ENCODE measurements around the gene PMM1.
"Not testable (repeated sequence)": the region's sequence is repeated elsewhere in the genome, so short reads cannot be mapped to it uniquely, and the experiment has no call there.

The PMM1 gene

DNA sequence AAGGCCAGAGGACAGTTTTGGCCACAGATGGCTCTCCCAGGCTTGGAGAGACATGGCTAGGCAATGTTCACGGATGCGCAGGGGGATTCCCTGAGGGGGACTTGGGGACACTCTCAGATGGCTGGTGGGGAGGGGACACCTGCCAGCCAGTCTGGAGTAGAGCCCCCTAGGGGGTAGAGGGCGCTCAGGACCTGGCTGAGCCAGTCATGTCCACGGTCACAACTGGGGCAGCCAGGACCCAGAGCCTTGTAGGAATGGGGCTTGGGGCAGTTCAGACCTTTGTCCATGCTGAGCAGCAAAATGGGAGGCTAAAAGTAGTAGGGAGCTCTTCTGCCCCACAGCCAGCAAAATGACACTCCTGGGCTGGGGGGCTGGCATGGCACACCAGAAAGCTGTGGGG is 27.2 kb downstream of the PMM1 start:
- DNase-seq: no peak

DNA sequence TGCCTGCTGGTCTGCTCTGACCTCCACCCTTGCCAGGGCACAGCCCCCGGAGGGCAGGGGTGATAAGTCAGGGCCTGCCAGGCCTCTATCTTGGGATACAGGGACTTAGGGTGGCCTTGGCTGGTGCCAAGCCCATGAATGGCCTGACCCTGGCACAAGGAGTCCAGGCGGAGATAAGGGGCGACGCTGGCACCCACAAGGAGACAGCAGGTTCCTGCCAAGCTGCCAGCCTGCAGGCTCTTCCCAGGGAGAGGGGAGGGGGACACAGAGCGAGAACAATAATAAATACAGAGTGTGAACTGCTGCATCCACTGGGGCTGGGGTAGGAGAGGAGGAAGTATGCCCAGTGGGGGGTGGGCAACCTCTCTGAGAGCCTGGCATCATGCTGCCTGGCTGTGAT is 27.9 kb downstream of the PMM1 start:
- peak in 1 of 2 experiments; percentile 11 for DNase-seq

DNA sequence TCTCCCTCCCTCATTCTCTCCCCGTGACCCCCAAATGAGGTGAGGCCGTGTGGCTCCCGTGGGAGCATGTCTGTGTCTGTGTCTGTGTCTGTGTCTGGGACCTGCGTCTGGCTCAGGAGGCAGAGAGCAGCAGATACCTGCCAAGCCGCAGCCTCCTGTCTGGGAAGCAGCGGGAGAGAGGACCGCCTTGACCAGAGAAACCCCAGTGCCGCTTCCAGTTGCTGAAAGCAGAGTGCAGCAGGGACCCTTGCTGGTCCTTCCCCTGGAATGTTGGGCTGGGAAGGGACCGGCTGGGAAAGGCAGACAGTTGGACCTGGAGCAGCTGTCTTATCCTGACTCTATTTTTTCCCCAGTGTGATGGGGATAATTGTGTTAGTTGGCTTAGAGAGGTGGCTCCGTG is 28.3 kb downstream of the PMM1 start:
- DNase-seq: no peak

DNA sequence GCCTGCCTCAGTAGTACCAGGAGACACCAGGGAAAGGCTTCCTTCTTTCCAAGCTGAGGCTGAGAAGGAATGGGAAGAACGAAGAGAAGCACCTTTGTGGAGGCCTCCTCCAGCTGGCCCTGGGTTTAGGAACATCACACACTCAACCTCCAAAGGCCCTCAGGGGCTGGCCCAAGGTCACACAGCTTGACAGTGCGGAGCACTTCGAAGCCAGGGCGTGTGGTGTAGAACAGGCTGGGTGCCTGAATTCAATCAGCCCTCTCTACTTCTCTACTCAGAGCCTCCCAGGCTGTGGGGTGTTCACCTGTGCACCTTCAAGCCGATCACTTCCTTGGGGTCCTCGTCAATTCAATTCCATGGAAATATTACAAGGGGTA is 29.6 kb downstream of the PMM1 start:
- DNase-seq: no peak

DNA sequence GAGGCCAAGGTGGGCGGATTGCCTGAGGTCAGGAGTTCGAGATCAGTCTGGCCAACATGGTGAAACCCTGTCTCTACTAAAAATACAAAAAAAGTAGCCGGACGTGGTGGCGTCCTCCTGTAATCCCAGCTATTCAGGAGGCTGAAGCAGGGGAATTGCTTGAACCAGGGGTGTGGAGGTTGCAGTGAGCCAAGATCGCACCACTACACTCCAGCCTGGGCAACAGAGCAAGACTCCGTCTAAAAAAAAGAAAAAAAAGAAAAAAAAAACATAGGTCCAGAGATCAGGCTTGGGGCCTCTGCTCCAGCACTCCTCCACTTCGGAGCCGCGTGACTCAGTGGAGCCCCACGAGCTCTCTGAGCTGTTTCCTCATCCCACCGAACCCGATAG is 31.4 kb downstream of the PMM1 start:
- DNase-seq: not testable (repeated sequence)

DNA sequence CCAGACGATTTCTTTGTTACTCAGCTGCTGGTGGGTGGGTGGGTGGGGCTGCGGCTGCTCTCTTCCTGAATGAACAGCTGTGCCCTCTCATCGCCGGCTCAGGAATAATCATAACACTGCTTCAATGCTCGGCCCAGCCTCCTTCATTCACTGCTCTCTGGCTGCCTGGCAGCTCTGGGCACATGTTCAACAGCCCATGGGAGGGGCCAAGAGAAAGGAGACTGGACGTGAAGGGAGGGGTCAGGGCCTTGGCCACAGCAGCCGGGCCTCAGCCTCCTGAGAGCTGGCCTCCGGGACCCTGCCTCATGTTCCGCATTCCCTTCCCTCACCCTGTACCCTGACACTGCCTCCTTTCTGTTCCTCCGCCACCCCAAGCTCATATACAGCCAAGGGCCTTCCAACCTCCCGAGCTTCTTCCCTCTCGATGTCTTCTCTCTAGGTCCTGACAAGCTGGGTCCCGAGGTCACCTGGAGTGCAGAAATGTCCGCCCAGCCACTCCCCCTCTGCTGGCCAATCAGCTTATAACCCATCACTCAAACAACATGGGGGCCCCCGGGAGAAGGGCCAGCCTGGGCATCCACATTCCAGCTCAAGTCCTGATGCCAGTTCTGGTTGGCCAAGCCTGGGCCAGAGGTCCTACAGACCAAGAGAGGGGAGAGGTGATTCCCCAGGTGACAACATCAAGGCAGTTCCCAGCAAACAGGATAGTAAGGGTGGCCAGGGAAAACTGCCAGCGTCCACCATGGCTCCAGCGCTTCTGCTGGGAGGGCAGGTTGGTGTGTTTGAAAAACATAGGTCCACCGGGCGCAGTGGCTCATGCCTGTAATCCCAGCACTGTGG is 32.0 kb downstream of the PMM1 start:
- DNase-seq: no peak

GRCh38 chr22:41556561-41556960 is 33.1 kb downstream of the PMM1 start:
- no peak for DNase-seq

DNA sequence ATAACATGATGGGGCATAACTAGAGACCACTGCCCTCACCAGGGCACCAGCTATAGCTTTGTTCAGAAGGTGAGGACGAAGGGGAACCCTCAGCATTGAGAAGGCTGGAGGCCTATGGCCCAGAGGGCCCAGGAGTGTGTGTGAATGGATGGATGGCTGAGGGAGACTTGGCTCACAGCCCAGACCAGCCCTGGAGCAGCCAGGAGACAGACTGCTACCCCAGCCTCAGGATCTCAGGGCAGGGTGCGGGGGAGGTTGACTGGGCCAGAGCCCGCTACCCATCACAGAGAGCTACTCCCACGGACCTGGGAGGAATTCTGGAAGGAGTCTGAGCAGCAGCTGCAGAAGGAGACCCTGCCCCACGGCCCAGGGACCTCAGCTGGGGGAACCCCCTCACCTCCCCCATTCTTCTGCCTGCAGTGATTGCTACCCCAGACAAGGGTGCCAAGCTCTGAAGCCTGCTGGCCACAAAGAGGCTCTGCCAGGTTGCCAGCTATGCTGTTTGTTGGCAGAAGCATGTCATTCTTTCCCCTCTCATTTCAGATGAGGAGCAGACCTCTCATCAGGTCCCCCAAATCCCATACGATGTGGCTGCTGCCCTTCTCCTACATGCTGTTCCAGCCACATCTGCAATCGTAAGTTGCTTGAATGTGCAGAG is 34.2 kb downstream of the PMM1 start:
- no peak for DNase-seq

DNA sequence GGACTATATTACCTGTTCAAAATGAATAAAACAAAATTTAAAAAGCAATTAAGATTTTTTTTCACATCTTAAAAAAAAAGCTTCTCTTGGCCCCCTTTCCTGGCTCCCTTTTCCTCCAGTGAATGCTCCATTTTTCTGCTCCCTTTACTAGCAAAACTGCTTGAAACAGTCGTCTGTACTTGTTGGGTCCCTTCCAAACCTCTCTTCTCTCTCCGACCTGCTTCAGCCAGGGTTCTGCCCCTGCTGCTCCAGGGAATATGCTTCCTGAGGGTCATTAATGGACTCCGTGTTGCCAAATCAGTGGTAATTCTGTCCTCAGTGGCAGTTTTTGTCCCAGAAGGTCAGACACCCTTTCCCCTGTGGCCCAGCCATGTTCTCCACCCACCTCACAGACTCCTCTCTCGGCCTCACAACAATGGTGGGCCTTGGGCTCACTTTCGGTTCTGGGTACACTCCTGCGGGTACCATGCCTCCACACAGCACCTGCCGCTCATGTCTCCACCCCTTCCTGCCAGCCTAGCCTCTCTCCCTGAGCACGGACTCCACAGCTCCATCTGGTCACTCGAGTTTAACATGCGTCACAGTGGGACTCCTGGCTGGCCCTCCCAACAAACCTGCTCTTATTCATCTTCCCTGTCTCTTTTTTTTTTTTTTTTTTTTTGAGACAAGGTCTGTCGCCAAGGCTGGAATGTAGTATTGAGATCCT is 37.6 kb downstream of the PMM1 start:
- no peak for DNase-seq

- DNase-seq: no peak
Observed at GRCh38 chr22:41550952-41551491, 38.6 kb downstream of the PMM1 start.

- DNase-seq: no peak
Observed at GRCh38 chr22:41548830-41549211, 40.8 kb downstream of the PMM1 start.

- no peak for DNase-seq
Observed at GRCh38 chr22:41544671-41545476, 44.8 kb downstream of the PMM1 start.

DNA sequence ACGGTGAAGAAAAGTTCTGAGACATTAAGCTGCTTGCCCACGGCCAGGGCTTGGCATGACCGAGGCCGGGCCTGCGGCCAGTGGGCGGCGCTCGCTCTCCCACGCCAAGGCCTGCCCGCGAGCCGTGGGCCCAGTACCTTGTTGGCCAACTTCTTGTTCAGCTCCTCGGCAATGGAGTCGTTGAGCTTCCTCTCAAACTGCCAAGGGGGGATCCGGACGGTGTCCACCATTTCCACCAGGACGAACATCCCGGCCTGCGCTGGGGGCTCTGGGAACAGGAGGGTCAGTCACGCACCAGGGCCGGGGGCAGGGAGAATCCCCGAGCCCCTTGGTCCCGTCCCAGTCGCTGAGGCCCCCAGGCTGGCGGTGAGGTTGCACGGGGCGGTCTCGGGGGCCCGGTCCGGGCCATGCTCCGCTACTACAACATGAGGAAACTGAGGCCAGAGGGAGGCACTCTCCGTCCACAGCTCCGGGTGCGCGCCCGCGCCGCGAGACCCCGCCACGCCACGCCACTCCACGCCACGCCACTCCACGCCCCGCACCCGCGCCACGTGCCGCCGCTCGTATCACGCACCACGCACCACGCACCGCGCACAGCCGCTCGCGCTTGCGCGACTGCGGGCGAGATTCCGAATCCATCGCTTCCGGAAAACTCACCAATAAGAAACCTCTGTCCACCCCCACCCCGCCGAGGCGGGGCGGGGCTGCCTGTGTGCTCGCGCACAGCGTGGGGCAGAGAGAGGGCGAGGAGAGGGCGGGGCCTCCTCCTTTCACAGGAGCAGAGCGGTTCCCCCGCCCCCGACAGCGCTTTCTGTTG is 45.6 kb downstream of the PMM1 start, which contains the start of gene POLR3H:
TSS of gene POLR3H (minus strand) at position 617 of the 817 bp plus-strand sequence. CDS start at position 248, 369 bp downstream.
- DNase-seq: peak; percentile 95

GRCh38 chr22:41542224-41542623 is 47.4 kb downstream of the PMM1 start:
- no peak for DNase-seq

- no peak for DNase-seq
Observed at GRCh38 chr22:41541484-41541883, 48.2 kb downstream of the PMM1 start.

GRCh38 chr22:41540365-41540764 is 49.3 kb downstream of the PMM1 start:
- DNase-seq: no peak

- DNase-seq: no peak
Observed at GRCh38 chr22:41540006-41540315, 49.7 kb downstream of the PMM1 start.

GRCh38 chr22:41539146-41540005 is 50.3 kb downstream of the PMM1 start:
- no peak for DNase-seq

DNA sequence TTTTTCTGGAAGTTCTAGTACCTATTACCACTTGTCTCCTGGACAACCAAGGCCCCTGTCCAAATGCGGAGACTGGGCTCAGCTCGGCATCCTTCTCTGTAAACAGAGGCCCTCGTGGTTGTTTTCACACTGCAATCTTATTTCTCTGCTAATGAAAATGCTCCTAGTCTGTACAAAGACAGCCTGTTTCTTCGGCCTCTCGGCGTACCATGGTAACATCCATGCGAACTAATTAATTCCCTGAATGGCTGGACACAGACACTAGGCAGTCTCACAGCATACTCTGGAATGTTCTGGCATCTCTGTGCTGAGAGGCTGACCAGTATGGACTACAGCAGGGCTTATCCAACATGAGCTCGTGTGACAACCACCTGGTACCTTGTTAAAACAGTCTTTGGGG is 51.1 kb downstream of the PMM1 start:
- DNase-seq: no peak

DNA sequence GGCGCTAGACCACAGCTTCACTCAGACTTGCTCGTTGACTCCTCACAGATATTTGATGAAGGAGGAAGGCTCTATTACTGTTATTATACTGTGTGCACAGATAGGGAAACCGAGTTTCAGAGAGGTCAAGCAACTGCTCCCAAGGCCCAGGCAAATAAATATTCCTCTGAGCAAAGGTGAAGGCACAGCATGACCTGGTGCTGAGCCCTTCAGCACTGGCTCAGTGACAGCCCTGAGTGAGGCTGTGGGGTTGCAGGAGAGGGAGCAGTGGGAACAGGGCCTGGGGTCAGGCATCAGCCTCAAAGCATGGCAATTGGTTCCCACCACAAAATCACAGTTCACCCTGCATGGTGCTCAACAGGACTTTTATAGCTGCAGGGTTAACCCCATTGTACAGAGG is 52.4 kb downstream of the PMM1 start:
- no peak for DNase-seq

GRCh38 chr22:41535244-41535643 is 54.4 kb downstream of the PMM1 start:
- no peak for DNase-seq

All from NCI-H2081 (cell line).